Hematopoietic multipotent progenitor cell treated with erythropoietin and hydrocortisone succinate and interleukin-3 and kit ligand, for 8 days (in vitro differentiated cells): ENCODE results near the gene TBC1D5.

Experiments used
- DNase-seq: peaks from one replicate; pipeline ENCODE4 v3.0.0-alpha.2; 2015

TBC1D5 gene

GRCh38 chr3:17195856-17196604 is 546.4 kb downstream of the TBC1D5 start:
- DNase-seq: no peak

DNA sequence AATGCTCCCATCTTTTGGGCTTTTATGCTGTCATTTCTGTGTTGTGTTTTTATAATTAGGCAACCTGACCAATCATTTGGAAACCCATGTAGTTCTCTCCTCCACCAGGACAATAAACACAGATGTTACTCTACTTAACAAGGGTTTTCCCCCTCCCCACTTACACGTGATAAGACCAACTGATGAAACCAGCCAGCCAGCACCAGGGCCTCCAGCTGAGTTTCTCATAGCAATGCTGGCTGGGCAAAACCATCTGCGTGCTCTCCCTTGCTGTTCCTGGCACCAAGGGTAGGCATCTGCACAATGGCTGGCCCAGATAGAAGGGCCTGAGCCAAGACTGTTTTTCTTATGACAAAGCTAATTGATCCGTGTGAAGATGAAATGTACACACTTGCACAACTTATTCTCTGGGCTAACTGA is 547.2 kb downstream of the TBC1D5 start:
- DNase-seq: peak; percentile 14

- no peak for DNase-seq
Measured at GRCh38 chr3:17194116-17194515, 548.3 kb downstream of the TBC1D5 start.

GRCh38 chr3:17192995-17193394 is 549.4 kb downstream of the TBC1D5 start:
- DNase-seq: peak; percentile 10

DNA sequence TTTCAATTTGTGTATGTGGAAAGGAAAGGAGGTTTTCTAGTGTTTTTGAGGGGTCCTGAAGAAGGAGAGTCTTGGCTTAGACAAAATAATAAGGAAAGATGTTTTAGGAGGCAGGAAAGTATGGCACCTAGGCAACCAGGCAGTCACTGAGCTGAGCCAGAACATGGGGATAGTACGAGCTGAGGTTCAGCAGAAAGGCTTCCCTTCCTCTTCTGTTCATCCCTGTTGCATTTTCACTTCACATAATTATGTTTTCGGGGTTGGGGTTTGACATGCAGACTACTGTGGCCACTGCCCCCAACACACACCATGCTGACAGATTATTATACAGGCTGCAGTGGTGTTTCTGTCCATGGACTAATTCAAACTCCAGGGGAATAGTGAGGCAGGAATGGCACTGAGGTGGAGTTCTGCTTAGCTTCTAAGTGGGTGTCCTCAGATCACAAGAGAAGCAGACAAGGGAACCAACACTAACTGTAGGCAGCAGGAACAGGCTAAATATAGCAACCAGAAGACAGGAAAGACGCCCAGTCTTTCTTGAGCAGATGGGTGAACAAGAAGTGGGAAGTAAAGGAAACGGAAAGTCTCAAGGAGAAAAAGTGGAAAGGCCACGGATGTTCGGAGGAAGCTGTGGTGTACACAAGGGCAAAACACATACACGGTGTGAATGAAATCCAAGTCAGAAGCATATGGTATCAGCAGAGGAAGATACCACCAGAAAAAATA is 551.9 kb downstream of the TBC1D5 start:
- no peak for DNase-seq

DNA sequence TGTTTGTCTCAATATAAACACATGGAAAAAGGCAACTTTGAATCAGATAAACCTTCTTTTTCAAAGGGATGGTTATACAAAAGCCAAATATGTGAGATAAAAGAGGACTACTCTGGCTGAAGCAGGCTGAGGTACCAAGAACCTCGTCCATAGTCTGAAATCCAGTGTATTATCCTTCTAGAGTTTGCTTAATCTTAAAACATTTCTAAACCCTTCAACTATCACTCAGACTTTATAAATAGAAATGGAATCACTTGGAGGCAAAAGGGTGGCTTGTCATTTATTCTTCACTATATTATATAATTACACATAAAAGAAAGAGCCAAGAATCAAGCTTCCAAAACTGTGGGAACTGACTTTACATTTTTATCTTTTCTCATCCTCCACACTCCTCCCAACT is 554.1 kb downstream of the TBC1D5 start:
- DNase-seq: no peak

DNA sequence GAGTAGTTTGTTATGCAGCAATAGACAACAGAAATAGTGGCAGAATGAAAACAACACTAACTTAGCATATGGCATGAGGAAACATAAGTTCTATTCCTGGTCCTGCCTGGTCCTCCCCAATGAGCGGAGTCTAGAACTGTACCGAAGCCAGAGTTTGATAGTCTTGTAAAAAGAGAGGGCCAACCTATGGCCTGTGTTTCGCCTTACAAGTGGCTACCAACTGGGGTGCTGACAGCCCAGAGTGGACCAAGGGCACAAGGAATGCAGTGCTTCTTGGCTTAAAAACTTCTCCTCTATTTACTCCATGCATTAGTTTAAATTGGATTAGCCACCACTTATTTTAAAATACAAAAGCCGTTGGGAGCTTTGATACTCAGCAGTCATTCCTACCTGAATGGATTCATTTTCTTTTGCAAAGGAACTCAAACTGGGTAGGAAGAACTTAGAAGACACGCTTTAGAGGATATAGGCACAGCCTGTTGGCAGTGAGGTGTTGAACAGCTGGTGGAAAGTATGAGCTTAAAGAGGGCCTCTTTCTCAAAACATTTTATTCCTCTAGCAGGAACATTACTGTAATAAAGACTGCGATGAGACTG is 554.7 kb downstream of the TBC1D5 start:
- DNase-seq: no peak

- peak; percentile 5 for DNase-seq
Measured at GRCh38 chr3:17183951-17184550, 558.4 kb downstream of the TBC1D5 start.

DNA sequence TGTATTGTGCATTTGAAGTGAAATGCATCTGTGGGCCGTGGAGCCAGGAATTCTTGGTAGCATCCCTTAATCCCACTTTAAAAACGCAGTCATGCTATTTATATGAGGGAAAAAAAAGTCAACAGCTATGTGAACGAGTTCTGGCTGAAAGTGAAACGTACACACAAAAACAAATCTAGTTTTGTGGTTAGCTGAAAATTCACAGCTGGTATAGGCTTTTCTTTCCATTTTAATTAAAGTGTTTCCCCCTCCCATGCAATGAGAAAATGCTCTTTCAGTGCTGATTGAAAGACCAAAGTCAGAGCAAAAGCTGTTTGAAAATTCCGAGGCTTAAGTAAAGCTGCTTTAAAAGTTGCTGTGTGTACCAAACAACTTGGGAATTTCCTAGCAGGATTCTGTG is 560.3 kb downstream of the TBC1D5 start:
- no peak for DNase-seq

DNA sequence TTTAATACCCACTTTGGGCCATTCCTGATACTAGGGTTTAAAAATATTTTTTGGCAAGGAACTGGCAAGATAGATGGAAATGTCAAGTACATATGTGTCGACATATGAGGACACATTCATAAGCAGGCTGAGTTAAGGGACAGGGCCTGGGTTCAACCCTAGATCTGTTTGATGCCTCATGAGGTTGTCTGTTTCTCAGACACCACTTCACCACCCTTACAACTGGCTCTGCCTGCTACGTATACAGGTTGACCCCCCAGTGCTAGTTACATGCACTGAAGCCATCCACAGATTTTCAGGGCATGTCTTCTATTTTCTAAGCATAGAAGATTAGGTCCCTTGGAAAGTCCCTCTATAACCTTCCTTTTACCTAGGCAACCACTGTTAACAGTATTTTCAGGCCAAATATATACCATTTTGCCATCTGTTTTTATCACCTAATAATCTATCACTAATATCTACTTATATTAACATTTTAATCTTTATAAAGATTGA is 561.0 kb downstream of the TBC1D5 start:
- DNase-seq: no peak

GRCh38 chr3:17179381-17180205 is 562.8 kb downstream of the TBC1D5 start:
- DNase-seq: no peak

DNA sequence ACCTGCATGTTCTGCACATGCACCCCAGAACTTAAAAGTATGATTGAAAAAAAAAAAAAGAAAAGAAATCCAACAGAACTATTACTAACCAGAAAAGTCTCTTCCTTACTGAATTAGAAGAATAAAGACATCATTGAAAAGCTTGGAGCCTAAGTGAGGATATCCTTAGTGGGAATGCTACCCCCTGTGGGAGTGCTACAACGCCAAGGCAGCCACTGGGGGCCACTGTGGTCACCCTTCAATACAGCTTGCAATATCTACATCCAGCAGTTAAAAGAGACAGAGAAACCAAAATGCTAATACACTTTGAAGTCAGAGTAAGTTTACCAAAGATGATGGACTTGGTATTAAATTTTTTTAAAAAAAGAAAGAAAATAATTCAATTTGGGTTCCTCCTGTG is 565.7 kb downstream of the TBC1D5 start:
- DNase-seq: peak; percentile 5

- DNase-seq: peak; percentile 64
Measured at GRCh38 chr3:17175187-17175807, 567.1 kb downstream of the TBC1D5 start.

GRCh38 chr3:17166369-17166768 is 576.1 kb downstream of the TBC1D5 start:
- DNase-seq: no peak

- no peak for DNase-seq
Measured at GRCh38 chr3:17162116-17162515, 580.3 kb downstream of the TBC1D5 start.

GRCh38 chr3:17160597-17160996 is 581.8 kb downstream of the TBC1D5 start:
- no peak for DNase-seq

GRCh38 chr3:17158941-17159682 is 583.3 kb downstream of the TBC1D5 start:
- DNase-seq: no peak

GRCh38 chr3:17157713-17158112 is 584.7 kb downstream of the TBC1D5 start:
- DNase-seq: no peak

DNA sequence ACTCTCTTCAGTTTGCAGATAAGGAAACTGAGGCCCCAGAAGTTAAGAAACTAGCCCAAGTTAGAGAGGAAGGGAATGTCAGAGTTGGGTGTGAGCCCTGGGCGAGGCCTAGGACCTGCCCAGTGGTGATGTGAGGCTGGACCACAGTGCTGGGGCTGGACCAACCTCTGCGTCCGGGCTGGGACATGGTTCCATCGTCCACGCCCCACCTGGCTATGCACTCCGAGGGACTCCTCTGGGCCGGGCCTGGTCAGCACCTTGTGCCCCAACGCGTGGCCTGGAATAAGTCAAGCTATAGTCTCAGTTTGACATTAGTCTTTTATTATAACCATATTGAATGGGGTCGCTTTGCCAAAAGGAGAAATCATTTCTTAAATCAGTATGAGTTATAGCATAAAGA is 585.6 kb downstream of the TBC1D5 start:
- no peak for DNase-seq

GRCh38 chr3:17155951-17156350 is 586.5 kb downstream of the TBC1D5 start:
- DNase-seq: no peak

DNA sequence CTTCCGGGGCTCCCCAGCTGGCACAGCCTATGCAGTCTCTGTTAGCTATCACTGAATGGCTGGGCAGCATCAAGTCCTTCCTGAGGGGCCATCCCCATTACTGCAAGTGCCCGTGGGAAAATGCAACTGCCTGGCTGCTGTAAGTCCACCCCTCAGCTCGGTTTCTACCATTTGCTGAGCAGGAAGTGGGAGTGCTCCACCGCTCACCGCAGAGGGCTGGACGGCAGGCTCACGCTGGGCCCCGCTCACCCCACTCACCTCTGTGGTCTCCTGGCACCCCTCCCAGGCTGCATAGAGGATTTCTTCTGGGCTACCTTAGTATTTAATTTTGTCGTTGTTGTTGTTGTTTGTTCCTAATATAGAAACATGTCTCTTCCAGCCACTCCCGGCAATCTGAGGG is 587.5 kb downstream of the TBC1D5 start:
- no peak for DNase-seq
